ENCODE data around the gene THEMIS. TPM values are rescaled to one million over a fixed set of nuclear protein-coding genes. Genes with fewer than 3 reads are reported as not detected.

Gene THEMIS
- polyA plus RNA-seq, 1 donor (not counting 4 experiments of a cell fraction or from before 2014, with no cell fraction given): not detected

- Histone ChIP-seq H3K9me1 (ENCODE audit: control insufficient read depth, extremely low read depth, insufficient read depth, low read length) (no peaks in the 10 kb centered on the region), H2AFZ (ENCODE audit: control insufficient read depth, low read length) (no peak overlapping the region), H3K4me3 (ENCODE audit: control insufficient read depth in 2 of 3, extremely low read depth in 1 of 3, insufficient read depth in 2 of 3, low read depth in 1 of 3, low read length in 3 of 3) (no peak overlapping the region), H3K79me2 (ENCODE audit: control insufficient read depth, insufficient read depth, low read length) (no peaks in the 10 kb centered on the region), H3K27me3 (ENCODE audit: control insufficient read depth, extremely low read depth, insufficient read depth, low read length) (peaks cover 3% of the 10 kb centered on the region), H3K9ac (ENCODE audit: control insufficient read depth, extremely low read depth, insufficient read depth, low read length) (no peak overlapping the region), H3K4me2 (ENCODE audit: control insufficient read depth, extremely low read depth, insufficient read depth, low read depth, low read length) (no peak overlapping the region), H4K20me1 (ENCODE audit: control insufficient read depth, extremely low read depth, insufficient read depth, low read length) (no peaks in the 10 kb centered on the region), H3K27ac (ENCODE audit: control insufficient read depth, insufficient read depth, low read length) (no peak overlapping the region), H3K4me1 (ENCODE audit: control insufficient read depth, extremely low read depth, insufficient read depth, low read length) (no peaks in the 10 kb centered on the region), H3K36me3 (ENCODE audit: control insufficient read depth in 2 of 2, extremely low read depth in 1 of 2, insufficient read depth in 2 of 2, low read length in 2 of 2) (no peaks in the 10 kb centered on the region), H3K9me3 (ENCODE audit: control insufficient read depth, low read depth, low read length) (no peaks in the 10 kb centered on the region)
- TF ChIP-seq EZH2 (IDR thresholded peaks at IDR 0.05; ENCODE audit: low read length) (no peak), CTCF (optimal IDR thresholded peaks at IDR 0.05 in 1 of 3, IDR thresholded peaks at IDR 0.05 in 1 of 3, conservative IDR thresholded peaks at IDR 0.05 in 1 of 3; ENCODE audit: extremely low read depth in 1 of 3, insufficient read depth in 2 of 3, low read length in 3 of 3) (no peak)
- dilution Hi-C loops (cut with MboI; ENCODE audit: extremely low pct_ligation_motif_present, low sequenced_read_pairs): no loop called here
- DNase-seq (ENCODE audit: low read depth, low spot score): no peak
- peak; percentile 51 for FAIRE-seq
These were observed 32.5 kb downstream of the THEMIS start for GRCh38 chr6:127868338-127868737.

GRCh38 chr6:127866766-127867165, 34.1 kb downstream of the THEMIS start:
- no peak overlapping the region for H2AFZ ChIP-seq (ENCODE audit: control insufficient read depth, low read length)
- no peak overlapping the region for H3K4me2 ChIP-seq (ENCODE audit: control insufficient read depth, extremely low read depth, insufficient read depth, low read depth, low read length)
- no peaks in the 10 kb centered on the region for H3K4me1 ChIP-seq (ENCODE audit: control insufficient read depth, extremely low read depth, insufficient read depth, low read length)
- FAIRE-seq: no peak
- H3K27ac ChIP-seq (ENCODE audit: control insufficient read depth, insufficient read depth, low read length): no peak overlapping the region
- H3K9me3 ChIP-seq (ENCODE audit: control insufficient read depth, low read depth, low read length): no peaks in the 10 kb centered on the region
- TF ChIP-seq CTCF (optimal IDR thresholded peaks at IDR 0.05 in 1 of 3, IDR thresholded peaks at IDR 0.05 in 1 of 3, conservative IDR thresholded peaks at IDR 0.05 in 1 of 3; ENCODE audit: extremely low read depth in 1 of 3, insufficient read depth in 2 of 3, low read length in 3 of 3): no peak
- TF ChIP-seq EZH2 (IDR thresholded peaks at IDR 0.05; ENCODE audit: low read length): no peak
- peaks cover 3% of the 10 kb centered on the region for H3K27me3 ChIP-seq (ENCODE audit: control insufficient read depth, extremely low read depth, insufficient read depth, low read length)
- no peak for DNase-seq (ENCODE audit: low read depth, low spot score)
- no peak overlapping the region for H3K9ac ChIP-seq (ENCODE audit: control insufficient read depth, extremely low read depth, insufficient read depth, low read length)
- H3K4me3 ChIP-seq (ENCODE audit: control insufficient read depth in 2 of 3, extremely low read depth in 1 of 3, insufficient read depth in 2 of 3, low read depth in 1 of 3, low read length in 3 of 3): no peak overlapping the region
- no peaks in the 10 kb centered on the region for H3K79me2 ChIP-seq (ENCODE audit: control insufficient read depth, insufficient read depth, low read length)
- no peaks in the 10 kb centered on the region for H3K9me1 ChIP-seq (ENCODE audit: control insufficient read depth, extremely low read depth, insufficient read depth, low read length)
- dilution Hi-C loops (cut with MboI; ENCODE audit: extremely low pct_ligation_motif_present, low sequenced_read_pairs): no loop called here
- H4K20me1 ChIP-seq (ENCODE audit: control insufficient read depth, extremely low read depth, insufficient read depth, low read length): no peaks in the 10 kb centered on the region
- H3K36me3 ChIP-seq (ENCODE audit: control insufficient read depth in 2 of 2, extremely low read depth in 1 of 2, insufficient read depth in 2 of 2, low read length in 2 of 2): no peaks in the 10 kb centered on the region
